Measurements from ENCODE around the gene ANO3.
"Not testable (repeated sequence)": the region's sequence is repeated elsewhere in the genome, so short reads cannot be mapped to it uniquely, and the experiment has no call there.

ANO3 gene

GRCh38 chr11:26554455-26554854 is 222.5 kb downstream of the ANO3 start:
- in situ Hi-C loops (cut with MboI; ENCODE audit: low pct_unique_long_range_greater_than_20kb, low sequenced_read_pairs): no loop called here
- no peak for DNase-seq

- DNase-seq: no peak
These were observed 224.7 kb downstream of the ANO3 start for GRCh38 chr11:26556582-26556981.

GRCh38 chr11:26557666-26558065 is 225.7 kb downstream of the ANO3 start:
- in situ Hi-C loops (cut with MboI; ENCODE audit: low pct_unique_long_range_greater_than_20kb, low sequenced_read_pairs): no loop called here
- DNase-seq: no peak

More at GRCh38 chr11:26556582-26556981, 224.7 kb downstream of the ANO3 start:
- in situ Hi-C loops (cut with MboI; ENCODE audit: low pct_unique_long_range_greater_than_20kb, low sequenced_read_pairs): no loop called here

GRCh38 chr11:26558190-26558589 is 226.3 kb downstream of the ANO3 start:
- in situ Hi-C loops (cut with MboI; ENCODE audit: low pct_unique_long_range_greater_than_20kb, low sequenced_read_pairs): no loop called here
- DNase-seq: no peak

GRCh38 chr11:26569646-26570045 is 237.7 kb downstream of the ANO3 start:
- in situ Hi-C loops (cut with MboI; ENCODE audit: low pct_unique_long_range_greater_than_20kb, low sequenced_read_pairs): no loop called here
- DNase-seq: no peak

GRCh38 chr11:26571861-26572654 is 240.1 kb downstream of the ANO3 start, which contains the start of gene MUC15:
TSS of gene MUC15 (minus strand) at chr11:26572263. CDS start at chr11:26567094, 5,169 bp downstream.
- in situ Hi-C loops (cut with MboI; ENCODE audit: low pct_unique_long_range_greater_than_20kb, low sequenced_read_pairs): no loop called here

GRCh38 chr11:26572770-26573402 is 241.0 kb downstream of the ANO3 start:
- in situ Hi-C loops (cut with MboI; ENCODE audit: low pct_unique_long_range_greater_than_20kb, low sequenced_read_pairs): no loop called here
- no peak for DNase-seq

More at GRCh38 chr11:26571861-26572654, 240.1 kb downstream of the ANO3 start, which contains the start of gene MUC15:
- DNase-seq: no peak

GRCh38 chr11:26573896-26574295 is 242.0 kb downstream of the ANO3 start:
- in situ Hi-C loops (cut with MboI; ENCODE audit: low pct_unique_long_range_greater_than_20kb, low sequenced_read_pairs): no loop called here
- DNase-seq: no peak

GRCh38 chr11:26575946-26576345 is 244.0 kb downstream of the ANO3 start:
- DNase-seq: no peak
- in situ Hi-C loops (cut with MboI; ENCODE audit: low pct_unique_long_range_greater_than_20kb, low sequenced_read_pairs): no loop called here

GRCh38 chr11:26578998-26579661 is 247.2 kb downstream of the ANO3 start:
- no peak for DNase-seq
- in situ Hi-C loops (cut with MboI; ENCODE audit: low pct_unique_long_range_greater_than_20kb, low sequenced_read_pairs): no loop called here

- no peak for DNase-seq
- in situ Hi-C loops (cut with MboI; ENCODE audit: low pct_unique_long_range_greater_than_20kb, low sequenced_read_pairs): no loop called here
These were observed 247.8 kb downstream of the ANO3 start for GRCh38 chr11:26579683-26580082.

GRCh38 chr11:26580929-26581328 is 249.0 kb downstream of the ANO3 start:
- no peak for DNase-seq
- in situ Hi-C loops (cut with MboI; ENCODE audit: low pct_unique_long_range_greater_than_20kb, low sequenced_read_pairs): no loop called here

GRCh38 chr11:26583550-26583949 is 251.6 kb downstream of the ANO3 start:
- in situ Hi-C loops (cut with MboI; ENCODE audit: low pct_unique_long_range_greater_than_20kb, low sequenced_read_pairs): no loop called here
- DNase-seq: no peak

GRCh38 chr11:26584818-26585217 is 252.9 kb downstream of the ANO3 start:
- in situ Hi-C loops (cut with MboI; ENCODE audit: low pct_unique_long_range_greater_than_20kb, low sequenced_read_pairs): no loop called here
- DNase-seq: no peak

GRCh38 chr11:26587073-26587472 is 255.1 kb downstream of the ANO3 start:
- DNase-seq: no peak
- in situ Hi-C loops (cut with MboI; ENCODE audit: low pct_unique_long_range_greater_than_20kb, low sequenced_read_pairs): no loop called here

GRCh38 chr11:26593691-26594090 is 261.8 kb downstream of the ANO3 start:
- in situ Hi-C loops (cut with MboI; ENCODE audit: low pct_unique_long_range_greater_than_20kb, low sequenced_read_pairs): no loop called here
- no peak for DNase-seq

GRCh38 chr11:26595207-26595865 is 263.4 kb downstream of the ANO3 start:
- peak; percentile 10 for DNase-seq

GRCh38 chr11:26597049-26597689 is 265.2 kb downstream of the ANO3 start:
- in situ Hi-C loops (cut with MboI; ENCODE audit: low pct_unique_long_range_greater_than_20kb, low sequenced_read_pairs); DNase-seq: not testable (repeated sequence)

More at GRCh38 chr11:26595207-26595865, 263.4 kb downstream of the ANO3 start:
- in situ Hi-C loops (cut with MboI; ENCODE audit: low pct_unique_long_range_greater_than_20kb, low sequenced_read_pairs): not testable (repeated sequence)

GRCh38 chr11:26597899-26598298 is 266.0 kb downstream of the ANO3 start:
- in situ Hi-C loops (cut with MboI; ENCODE audit: low pct_unique_long_range_greater_than_20kb, low sequenced_read_pairs): no loop called here
- no peak for DNase-seq

Data from KBM-7 (cell line).